Kidney epithelial cell (primary cell): ENCODE results near the gene VRK1. TPM values are rescaled to one million over a fixed set of nuclear protein-coding genes. Genes with fewer than 3 reads are reported as not detected.

Experiments
- DNase-seq: peaks from one replicate; pipeline ENCODE4 v3.0.0-alpha.2; 2010; ENCODE audit warnings: low read depth
- H3K27me3 ChIP-seq: 2 replicates; pipeline ENCODE4 v1.6.0; 2011; ENCODE audit warnings: low read length; ENCODE audit not compliant: control insufficient read depth, insufficient read depth
- H3K36me3 ChIP-seq: 2 replicates; pipeline ENCODE4 v1.5.1; 2011; ENCODE audit warnings: low read length; ENCODE audit not compliant: control insufficient read depth, insufficient read depth
- H3K4me3 ChIP-seq: 2 replicates; pipeline ENCODE4 v1.5.1; 2011; ENCODE audit warnings: low read depth, mild to moderate bottlenecking, control low read depth, low read length
- CTCF ChIP-seq: IDR thresholded peaks from 2 replicates; pipeline ENCODE4 v1.5.1; 2011; ENCODE audit warnings: mild to moderate bottlenecking, moderate library complexity, low read length, control low read depth, inconsistent platforms; ENCODE audit not compliant: insufficient read depth, poor library complexity, severe bottlenecking
- total RNA-seq: library from RNA; depleted of rRNA; stranded (reverse); fragments of >200 nt; gene quantifications from 2 replicates; pipeline ENCODE4 v1.2.3, GENCODE V29; 2015

The VRK1 gene
- total RNA-seq, 1 donor from 2014 or later, result 13.0 TPM

- DNase-seq, result no peak
- no peak for TF ChIP-seq CTCF
- H3K4me3 ChIP-seq, result no peak overlapping the region
- no peaks in the 10 kb centered on the region for H3K27me3 ChIP-seq
- H3K36me3 ChIP-seq, result no peaks in the 10 kb centered on the region
These were observed 61.5 kb downstream of the VRK1 start for GRCh38 chr14:96858643-96859042.

GRCh38 chr14:96861568-96862310 lies 64.6 kb downstream of the VRK1 start:
- Histone ChIP-seq H3K4me3 (no peak overlapping the region), H3K27me3 (no peaks in the 10 kb centered on the region), H3K36me3 (no peaks in the 10 kb centered on the region)
- TF ChIP-seq CTCF, result no peak
- DNase-seq, result no peak

GRCh38 chr14:96863327-96863985 lies 66.3 kb downstream of the VRK1 start:
- TF ChIP-seq CTCF, result no peak
- H3K36me3 ChIP-seq, result no peaks in the 10 kb centered on the region
- no peak overlapping the region for H3K4me3 ChIP-seq
- no peak for DNase-seq
- H3K27me3 ChIP-seq, result no peaks in the 10 kb centered on the region

- TF ChIP-seq CTCF, result no peak
- no peaks in the 10 kb centered on the region for H3K27me3 ChIP-seq
- DNase-seq, result no peak
- no peaks in the 10 kb centered on the region for H3K36me3 ChIP-seq
- H3K4me3 ChIP-seq, result no peak overlapping the region
These were observed 66.8 kb downstream of the VRK1 start for GRCh38 chr14:96863986-96864330.

- TF ChIP-seq CTCF, result no peak
- Histone ChIP-seq H3K27me3 (no peaks in the 10 kb centered on the region), H3K36me3 (no peaks in the 10 kb centered on the region), H3K4me3 (no peak overlapping the region)
- DNase-seq, result no peak
These were observed 70.5 kb downstream of the VRK1 start for GRCh38 chr14:96867634-96868033.
